HCEC 1CT (cell line): ENCODE measurements around the gene FAM78A.

Source experiments
- DNase-seq: peaks from one replicate; pipeline ENCODE4 v3.0.0-alpha.2; 2017

The FAM78A gene

DNA sequence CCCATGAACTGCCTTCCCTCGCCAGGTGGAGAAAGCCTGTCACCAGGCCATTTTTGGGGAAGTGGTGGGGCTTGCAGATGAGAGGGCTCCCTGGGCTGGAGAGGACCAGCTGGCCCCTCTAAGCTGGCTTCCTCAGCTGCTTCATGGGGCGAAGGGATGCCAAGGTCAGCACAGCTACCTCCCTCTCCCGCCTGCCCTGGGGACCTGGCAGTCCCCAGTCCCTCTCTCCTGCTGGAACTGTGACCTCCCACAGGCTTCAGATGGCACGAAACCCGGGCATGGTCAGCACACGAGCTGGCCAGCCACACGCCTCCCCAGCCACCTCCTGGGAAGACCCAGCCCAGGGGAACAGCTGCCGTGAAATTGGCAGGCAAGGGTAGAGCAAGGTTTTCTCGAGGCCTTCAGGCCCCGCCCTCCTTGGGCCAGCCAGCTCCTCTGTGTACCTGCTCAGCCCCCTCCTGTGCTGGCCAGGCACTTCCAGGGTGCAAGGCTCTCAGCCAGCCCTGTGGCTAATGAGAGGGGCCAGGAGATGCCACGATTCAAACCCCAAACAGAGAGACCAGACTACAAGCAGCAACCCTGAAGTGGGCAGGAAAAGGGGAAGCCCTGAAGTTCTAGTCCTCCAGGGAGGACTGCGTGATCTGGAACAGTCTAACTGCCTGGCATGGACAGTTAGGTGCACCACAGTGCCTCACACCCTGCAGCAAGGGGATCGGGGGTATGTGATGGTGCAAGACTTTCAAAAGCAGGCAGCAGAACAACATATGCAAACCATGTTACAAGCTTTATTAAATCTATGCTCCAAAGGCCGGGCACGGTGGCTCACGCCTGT lies 26.1 kb upstream of the FAM78A start:
- no peak for DNase-seq

DNA sequence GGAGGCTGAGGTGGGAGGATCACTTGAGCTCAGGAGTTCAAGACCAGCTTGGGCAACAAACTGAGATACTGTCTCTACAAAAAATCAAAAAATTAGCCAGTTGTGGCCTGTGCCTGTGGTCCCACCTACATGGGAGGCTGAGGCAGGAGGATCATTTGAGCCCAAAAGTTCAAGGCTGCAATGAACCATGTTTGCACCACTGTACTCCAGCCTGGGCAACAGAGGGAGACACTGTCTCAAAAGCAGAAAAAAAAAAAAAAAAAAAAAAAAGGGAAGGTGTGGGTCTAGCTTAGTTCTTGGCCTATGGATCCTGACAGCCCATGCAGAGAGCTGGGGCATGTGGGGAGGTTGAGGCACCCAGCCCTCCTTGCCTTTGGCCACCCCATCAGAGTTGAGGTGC lies 24.1 kb upstream of the FAM78A start:
- DNase-seq: no peak

DNA sequence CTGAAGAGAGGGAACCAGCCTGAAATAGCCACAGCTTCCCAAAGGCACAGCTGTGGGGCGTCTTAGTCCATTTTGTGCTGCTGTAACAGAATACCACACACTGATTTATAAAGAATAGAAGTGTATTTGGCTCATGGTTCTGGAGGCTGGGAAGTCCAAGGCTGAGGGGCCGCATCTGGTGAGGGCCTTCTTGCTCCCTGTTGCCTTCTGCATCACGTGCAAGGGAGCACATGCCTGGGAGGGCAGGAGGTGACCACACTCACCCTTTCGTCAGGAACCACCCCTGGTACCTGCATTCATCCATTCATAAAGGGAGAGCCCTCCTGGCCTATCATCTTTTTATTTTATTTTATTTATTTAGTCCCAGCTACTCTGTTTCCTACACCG lies 23.6 kb upstream of the FAM78A start:
- no peak for DNase-seq

DNA sequence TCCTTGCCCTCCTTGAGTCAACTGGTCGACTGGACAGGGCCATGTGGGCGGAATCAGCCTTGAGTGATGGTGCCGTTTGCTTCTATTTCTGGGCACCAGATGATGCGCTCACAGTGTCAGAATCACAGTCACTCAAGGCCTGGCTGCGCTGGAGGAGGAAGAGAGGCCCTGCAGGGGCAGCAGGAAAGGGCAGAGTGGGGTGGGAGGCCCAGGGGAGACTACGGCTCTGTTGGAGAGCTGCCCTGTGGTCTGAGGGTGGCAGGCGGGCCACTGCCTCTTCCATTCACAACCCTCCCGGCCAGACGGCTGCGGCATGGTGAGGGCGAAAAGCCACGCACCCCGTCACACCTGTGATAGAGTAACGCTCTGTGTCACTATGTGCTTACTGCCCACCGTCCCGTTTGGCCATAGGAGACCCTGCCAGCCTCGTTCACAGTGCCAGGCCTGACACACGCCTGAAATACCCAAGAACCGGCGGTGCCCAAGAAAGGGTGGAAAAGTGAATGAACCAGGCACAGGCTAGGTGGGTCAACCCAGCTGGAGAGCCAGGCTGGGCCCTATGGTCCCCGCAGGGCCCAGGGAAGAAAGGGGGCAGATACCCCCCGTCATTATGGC lies 23.1 kb upstream of the FAM78A start:
- no peak for DNase-seq

- no peak for DNase-seq
Observed at GRCh38 chr9:131298816-131299215, 22.5 kb upstream of the FAM78A start.

GRCh38 chr9:131298341-131298740 lies 22.0 kb upstream of the FAM78A start:
- DNase-seq: no peak

- no peak for DNase-seq
Observed at GRCh38 chr9:131297903-131298302, 21.6 kb upstream of the FAM78A start.

DNA sequence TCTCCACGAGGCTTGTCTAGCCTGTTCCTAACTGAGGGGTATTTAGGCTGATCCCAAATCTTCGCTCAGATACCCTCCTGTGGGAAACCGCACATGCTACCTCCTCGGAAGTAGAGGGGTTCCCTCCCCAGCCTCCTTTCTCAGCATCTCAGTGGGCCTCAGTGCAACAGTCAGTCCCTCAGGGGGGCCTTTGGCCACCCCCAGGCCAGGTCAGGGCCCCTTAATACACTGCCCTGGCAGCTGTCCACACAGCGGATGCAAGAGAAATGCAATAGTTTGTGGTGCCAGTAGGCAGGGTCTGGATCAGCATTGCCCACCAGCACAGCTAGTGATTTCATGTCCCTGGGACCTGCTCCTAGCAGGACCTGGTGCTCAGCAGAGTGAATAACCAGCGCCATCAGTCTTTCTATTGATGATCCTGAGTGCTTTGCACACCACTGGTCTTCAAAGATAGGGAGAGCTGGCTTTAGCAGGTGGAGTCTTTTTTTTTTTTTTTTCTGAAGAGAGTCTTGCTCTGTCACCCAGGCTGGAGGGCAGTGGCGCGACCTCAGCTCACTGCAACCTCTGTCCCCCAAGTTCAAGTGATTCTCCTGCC lies 20.7 kb upstream of the FAM78A start:
- DNase-seq: no peak

- DNase-seq: no peak
Observed at GRCh38 chr9:131296460-131296859, 20.1 kb upstream of the FAM78A start.

GRCh38 chr9:131292937-131293336 lies 16.6 kb upstream of the FAM78A start:
- no peak for DNase-seq

DNA sequence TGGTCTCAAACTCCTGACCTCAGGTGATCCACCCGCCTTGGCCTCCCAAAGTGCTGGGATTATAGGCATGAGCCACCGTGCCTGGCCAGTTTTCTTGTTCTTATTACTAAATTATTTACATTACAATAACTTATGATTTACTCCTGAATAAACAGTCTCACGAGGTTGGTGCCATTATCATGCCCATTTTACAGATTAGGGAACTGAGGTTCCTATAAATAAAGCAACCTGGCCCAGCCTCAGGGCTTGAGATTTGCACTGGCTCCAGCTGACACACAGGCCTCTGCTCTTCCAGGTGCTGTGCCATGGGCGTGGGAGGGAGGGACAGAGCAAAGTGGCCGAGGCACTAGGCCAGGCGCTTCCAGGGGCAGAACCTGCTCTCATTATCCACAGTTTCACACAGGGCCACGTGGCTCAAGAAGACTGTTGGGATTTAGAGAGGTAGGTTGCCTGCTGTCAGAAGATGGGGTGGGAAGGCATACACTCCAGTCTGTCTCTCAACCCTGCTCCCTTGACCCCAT lies 15.5 kb upstream of the FAM78A start:
- no peak for DNase-seq

- no peak for DNase-seq
Observed at GRCh38 chr9:131290767-131291370, 14.6 kb upstream of the FAM78A start.

DNA sequence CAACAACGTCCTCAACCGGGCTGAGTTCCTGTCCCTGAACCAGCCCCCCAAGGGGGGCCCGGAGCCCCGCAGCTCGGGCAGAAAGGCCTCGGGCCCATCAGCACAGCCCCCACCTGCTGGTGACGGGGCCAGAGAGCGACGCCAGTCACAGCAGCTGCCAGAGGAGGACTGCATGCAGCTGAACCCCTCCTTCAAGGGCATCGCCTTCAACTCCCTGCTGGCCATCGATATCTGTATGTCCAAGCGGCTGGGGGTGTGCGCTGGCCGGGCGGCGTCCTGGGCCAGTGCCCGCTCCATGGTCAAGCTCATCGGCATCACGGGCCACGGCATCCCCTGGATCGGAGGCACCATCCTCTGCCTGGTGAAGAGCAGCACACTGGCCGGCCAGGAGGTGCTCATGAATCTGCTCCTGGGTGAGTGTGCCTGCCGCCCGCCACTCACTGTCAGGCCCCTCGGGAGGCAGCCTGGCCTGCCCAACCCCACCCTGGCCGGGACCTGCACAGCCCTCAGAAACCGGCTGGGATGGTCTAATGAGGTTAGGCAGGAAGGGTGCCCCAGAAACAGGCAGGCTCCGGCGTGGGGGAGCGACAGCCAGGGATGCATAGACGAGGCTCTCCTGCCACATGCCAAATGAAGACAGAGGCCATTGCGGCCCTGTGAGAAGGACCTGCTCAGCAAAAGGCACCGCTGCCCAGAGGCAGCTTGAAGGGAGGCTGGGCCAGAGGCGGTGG lies 13.9 kb upstream of the FAM78A start:
- DNase-seq: no peak

GRCh38 chr9:131289301-131290035 lies 13.2 kb upstream of the FAM78A start, which contains the start of gene PLPP7:
Gene PLPP7 (plus strand): TSS chr9:131289723. CDS start chr9:131289998, 275 bp downstream.
- peak; percentile 11 for DNase-seq

DNA sequence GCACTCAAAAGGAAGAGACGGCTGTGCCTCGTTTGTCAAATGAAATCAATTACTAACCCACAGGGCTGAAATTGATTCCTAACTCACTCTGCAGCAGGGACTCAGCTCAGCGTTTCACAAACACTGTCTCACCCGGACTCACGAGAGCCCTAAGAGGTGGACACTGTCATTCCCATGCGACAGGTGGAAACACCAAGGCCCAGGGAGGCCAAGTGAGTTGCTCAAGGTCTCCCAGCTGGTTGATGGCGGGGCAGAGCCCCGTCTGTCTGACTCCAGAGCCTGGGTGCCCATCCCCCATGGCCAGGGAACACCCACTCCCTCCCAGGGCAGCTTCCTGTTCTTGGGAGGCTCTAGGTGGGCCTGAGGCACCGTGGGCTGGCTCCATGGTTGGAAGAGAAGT lies 11.9 kb upstream of the FAM78A start:
- no peak for DNase-seq

- no peak for DNase-seq
Observed at GRCh38 chr9:131287359-131287758, 11.0 kb upstream of the FAM78A start.

DNA sequence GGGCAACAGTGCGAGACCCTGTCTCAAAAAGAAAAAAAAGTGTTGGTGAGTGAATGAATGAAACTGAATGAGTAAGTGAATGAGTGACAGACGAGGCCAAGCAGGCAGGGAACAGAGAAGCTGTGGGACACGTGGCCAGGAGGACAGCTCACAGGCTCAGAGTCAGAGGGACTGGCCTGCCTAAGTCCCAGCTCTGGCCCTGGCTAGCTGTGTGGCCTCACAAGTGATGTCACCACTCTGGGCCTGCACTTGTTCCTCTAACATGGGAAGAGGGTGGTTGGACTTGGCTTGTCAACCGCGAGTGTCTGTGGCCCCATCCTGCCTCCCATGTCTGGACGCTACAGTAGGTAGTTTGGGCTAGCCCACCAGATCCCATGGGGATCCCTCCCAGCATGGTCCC lies 8.5 kb upstream of the FAM78A start:
- DNase-seq: no peak

- no peak for DNase-seq
Observed at GRCh38 chr9:131282688-131283422, 6.5 kb upstream of the FAM78A start.

DNA sequence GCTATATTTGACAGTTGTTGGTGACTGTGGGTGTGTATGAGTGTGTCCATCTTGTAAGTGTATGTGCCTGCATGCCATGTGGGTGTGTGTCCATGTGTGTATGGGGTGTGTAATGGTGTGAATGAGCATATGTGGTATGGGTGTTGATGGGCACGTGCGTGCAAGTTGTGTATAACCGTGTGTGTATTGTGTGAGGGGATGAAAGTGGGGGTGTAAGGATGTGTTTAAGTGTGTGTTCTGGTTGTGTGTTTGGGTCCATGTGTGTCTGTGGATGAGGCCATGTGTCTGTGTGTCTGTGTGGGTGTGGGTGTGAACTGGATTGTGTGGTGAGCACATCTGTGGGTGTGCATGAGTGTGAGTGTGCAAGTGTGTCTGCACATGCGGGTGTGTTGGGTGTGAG lies 5.9 kb upstream of the FAM78A start:
- DNase-seq: no peak

GRCh38 chr9:131281119-131281965 lies 5.0 kb upstream of the FAM78A start:
- DNase-seq: no peak
